ENCODE data around the gene CHD2. TPM values are rescaled to one million over a fixed set of nuclear protein-coding genes. Genes with fewer than 3 reads are reported as not detected.

CHD2 gene
- total RNA-seq, 1 experiment from 2014 or later: 129 TPM

DNA sequence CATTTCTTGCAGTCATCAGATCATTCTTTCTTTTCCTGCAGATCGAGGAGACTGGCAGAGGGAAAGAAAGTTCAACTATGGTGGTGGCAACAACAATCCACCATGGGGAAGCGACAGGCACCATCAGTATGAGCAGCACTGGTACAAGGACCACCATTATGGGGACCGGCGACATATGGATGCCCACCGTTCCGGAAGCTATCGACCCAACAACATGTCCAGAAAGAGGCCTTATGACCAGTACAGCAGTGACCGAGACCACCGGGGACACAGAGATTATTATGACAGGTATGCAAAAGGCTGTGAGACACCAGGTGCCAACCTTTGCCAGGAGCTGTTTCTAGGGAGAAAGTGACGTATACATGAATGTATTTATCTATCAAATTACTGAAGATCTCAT, 119.8 kb downstream of the CHD2 start:
- intact Hi-C loops (cut with micrococcal nuclease): loop anchor here (10.0 kb wide), 1 partner anchor 1215 kb away; the partner anchor contains the start of gene MCTP2
- TF ChIP-seq, protein P1, sequence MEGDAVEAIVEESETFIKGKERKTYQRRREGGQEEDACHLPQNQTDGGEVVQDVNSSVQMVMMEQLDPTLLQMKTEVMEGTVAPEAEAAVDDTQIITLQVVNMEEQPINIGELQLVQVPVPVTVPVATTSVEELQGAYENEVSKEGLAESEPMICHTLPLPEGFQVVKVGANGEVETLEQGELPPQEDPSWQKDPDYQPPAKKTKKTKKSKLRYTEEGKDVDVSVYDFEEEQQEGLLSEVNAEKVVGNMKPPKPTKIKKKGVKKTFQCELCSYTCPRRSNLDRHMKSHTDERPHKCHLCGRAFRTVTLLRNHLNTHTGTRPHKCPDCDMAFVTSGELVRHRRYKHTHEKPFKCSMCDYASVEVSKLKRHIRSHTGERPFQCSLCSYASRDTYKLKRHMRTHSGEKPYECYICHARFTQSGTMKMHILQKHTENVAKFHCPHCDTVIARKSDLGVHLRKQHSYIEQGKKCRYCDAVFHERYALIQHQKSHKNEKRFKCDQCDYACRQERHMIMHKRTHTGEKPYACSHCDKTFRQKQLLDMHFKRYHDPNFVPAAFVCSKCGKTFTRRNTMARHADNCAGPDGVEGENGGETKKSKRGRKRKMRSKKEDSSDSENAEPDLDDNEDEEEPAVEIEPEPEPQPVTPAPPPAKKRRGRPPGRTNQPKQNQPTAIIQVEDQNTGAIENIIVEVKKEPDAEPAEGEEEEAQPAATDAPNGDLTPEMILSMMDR (IDR thresholded peaks at IDR 0.05; ENCODE audit: unreplicated experiment): no peak
- POLR2A ChIA-PET: interaction anchor here (0.6 kb wide), 1 partner anchor 1998 kb away, joined by 3 read pairs; no protein-coding TSS in a partner anchor

DNA sequence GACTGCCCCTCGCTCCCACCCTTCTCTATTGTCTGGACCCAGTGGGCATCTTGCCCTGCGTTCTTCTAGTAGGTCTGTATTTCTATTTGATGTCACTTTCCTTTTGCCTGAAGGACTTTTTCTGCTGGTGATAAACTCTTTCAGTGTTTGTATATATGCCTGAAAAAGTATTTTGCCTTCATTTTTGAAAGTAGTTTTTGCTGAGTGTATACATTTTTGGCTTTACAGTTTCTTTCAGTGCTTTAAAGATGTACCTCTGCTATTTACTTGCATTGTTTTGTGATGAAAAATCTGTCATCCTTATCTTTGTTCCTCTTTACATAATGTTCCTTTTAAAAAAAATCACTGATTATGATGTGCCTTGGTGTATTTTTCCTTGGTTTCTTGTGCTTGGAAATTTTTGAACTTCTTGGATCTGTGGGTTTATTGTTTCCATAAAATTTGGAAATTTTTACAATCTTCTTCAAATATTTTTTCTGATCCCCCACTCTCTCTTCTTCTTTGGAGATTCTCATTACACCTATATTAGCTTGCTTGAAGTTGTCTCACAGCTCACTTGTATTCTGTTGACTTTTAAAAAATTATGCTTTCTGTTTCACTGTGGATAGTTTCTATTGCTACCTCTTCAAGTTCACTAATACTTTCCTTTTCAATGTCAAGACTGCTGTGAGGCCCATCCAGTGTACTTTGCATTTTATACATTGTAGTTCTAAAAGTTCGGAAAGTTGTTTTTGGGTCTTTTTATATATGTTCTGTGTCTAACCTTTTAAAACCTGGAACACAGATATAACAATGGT, 121.0 kb downstream of the CHD2 start:
- intact Hi-C loops (cut with micrococcal nuclease): loop anchor here (10.0 kb wide), 1 partner anchor 1214 kb away; the partner anchor contains the start of gene MCTP2
- no TSS peak for BruUV-seq (replicated peaks)
- Mint-ChIP-seq H3K27me3 (ENCODE audit: insufficient read depth, unreplicated experiment) (no peaks in the 10 kb centered on the region), H3K4me1 (ENCODE audit: insufficient read depth, unreplicated experiment) (peaks cover 29% of the 10 kb centered on the region), H3K4me3 (ENCODE audit: unreplicated experiment) (no peak overlapping the region), H3K36me3 (ENCODE audit: insufficient read depth, unreplicated experiment) (peaks cover 99% of the 10 kb centered on the region), H3K27ac (ENCODE audit: low read depth, unreplicated experiment) (no peak overlapping the region), H3K9me3 (ENCODE audit: unreplicated experiment) (no peaks in the 10 kb centered on the region)
- ChIA-PET CTCF (interaction anchor here (0.7 to 1.4 kb wide), 5 partner anchors 8 to 1098 kb away, joined by 3 to 5 read pairs (median 3); no protein-coding TSS in a partner anchor), POLR2A (no interaction called here)
- TF ChIP-seq, protein P1 (IDR thresholded peaks at IDR 0.05; ENCODE audit: unreplicated experiment): no peak
- no peak for DNase-seq (ENCODE audit: unreplicated experiment)

More for the DNA sequence above, 119.8 kb downstream of the CHD2 start:
- Mint-ChIP-seq H3K36me3 (ENCODE audit: insufficient read depth, unreplicated experiment) (peaks cover 99% of the 10 kb centered on the region), H3K4me3 (ENCODE audit: unreplicated experiment) (no peak overlapping the region), H3K27me3 (ENCODE audit: insufficient read depth, unreplicated experiment) (no peaks in the 10 kb centered on the region), H3K4me1 (ENCODE audit: insufficient read depth, unreplicated experiment) (peaks cover 24% of the 10 kb centered on the region), H3K9me3 (ENCODE audit: unreplicated experiment) (no peaks in the 10 kb centered on the region), H3K27ac (ENCODE audit: low read depth, unreplicated experiment) (peak overlapping the region; percentile 60)
- no TSS peak for BruUV-seq (replicated peaks)
- no peak for DNase-seq (ENCODE audit: unreplicated experiment)
- CTCF ChIA-PET: interaction anchor here (0.6 to 1.0 kb wide), 4 partner anchors 10 to 1099 kb away, joined by 3 to 4 read pairs (median 3); no protein-coding TSS in a partner anchor

DNA sequence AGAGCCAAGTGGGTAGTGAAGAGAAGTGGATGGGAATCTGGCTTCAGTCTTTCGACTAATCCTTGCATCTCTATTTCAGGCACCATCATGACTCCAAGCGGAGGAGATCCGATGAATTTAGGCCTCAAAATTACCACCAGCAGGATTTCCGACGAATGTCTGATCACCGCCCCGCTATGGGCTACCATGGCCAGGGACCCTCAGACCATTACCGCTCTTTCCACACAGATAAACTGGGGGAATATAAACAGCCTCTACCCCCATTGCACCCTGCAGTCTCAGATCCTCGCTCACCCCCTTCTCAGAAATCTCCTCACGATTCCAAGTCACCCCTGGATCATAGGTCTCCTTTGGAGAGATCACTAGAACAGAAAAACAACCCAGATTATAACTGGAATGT, 124.2 kb downstream of the CHD2 start:
- DNase-seq (ENCODE audit: unreplicated experiment): no peak
- intact Hi-C loops (cut with micrococcal nuclease): loop anchor here (10.0 kb wide), 1 partner anchor 1211 kb away; the partner anchor contains the start of gene MCTP2
- H3K9me3 Mint-ChIP-seq (ENCODE audit: unreplicated experiment): no peaks in the 10 kb centered on the region
- BruUV-seq (replicated peaks): no TSS peak
- POLR2A ChIA-PET: interaction anchor here (0.6 to 0.7 kb wide), 2 partner anchors 139 to 907 kb away, joined by 3 read pairs; no protein-coding TSS in a partner anchor
- no peaks in the 10 kb centered on the region for H3K27me3 Mint-ChIP-seq (ENCODE audit: insufficient read depth, unreplicated experiment)
- no peak overlapping the region for H3K4me3 Mint-ChIP-seq (ENCODE audit: unreplicated experiment)
- H3K4me1 Mint-ChIP-seq (ENCODE audit: insufficient read depth, unreplicated experiment): peaks cover 44% of the 10 kb centered on the region
- H3K36me3 Mint-ChIP-seq (ENCODE audit: insufficient read depth, unreplicated experiment): peaks cover 100% of the 10 kb centered on the region
- H3K27ac Mint-ChIP-seq (ENCODE audit: low read depth, unreplicated experiment): peak overlapping the region; percentile 29
- TF ChIP-seq, protein P1 (IDR thresholded peaks at IDR 0.05; ENCODE audit: unreplicated experiment): no peak
- CTCF ChIA-PET: no interaction called here

Measured in MCF 10A (cell line).